K562 (cell line): ENCODE results near the gene TMEM141. TPM values are rescaled to one million over a fixed set of nuclear protein-coding genes. Genes with fewer than 3 reads are reported as not detected.

Source experiments
- ATAC-seq: fragments of 200-7000 bp; cut with Tn5 transposase; 3 replicates; pipeline ENCODE4 v1.9.1; 2020; ENCODE audit warnings: moderate library complexity
- BruUV-seq: library from RNA; stranded (reverse); fragments of 400-500 nt; replicated peaks from 2 replicates; lab custom pipeline; 2021; lab: Mats Ljungman, UMichigan
- CTCF ChIA-PET: fragments of 300-600 bp; formaldehyde crosslinking; extraction: SDS; loops from one replicate; lab custom pipeline; 2021; ENCODE audit warnings: low intra/inter-chr PET ratio; lab: Yijun Ruan, JAX
- POLR2A ChIA-PET: fragments of 300-600, 350-650 bp; sonication (Branson Sonifier 250); formaldehyde crosslinking; extraction: SDS; loops from one replicate; lab custom pipeline; 2021; ENCODE audit warnings: antibody characterized with exemption, inconsistent platforms; lab: Yijun Ruan, JAX
- DNase-seq, 4 experiments: peaks; one replicate each; pipeline versions ENCODE4 v3.0.0 to v3.0.0-alpha.2; 2011 to 2018; ENCODE audit warnings: low spot score in 3 of 4, mixed read lengths in 3 of 4; ENCODE audit errors: extremely low read depth in 1 of 4
- FAIRE-seq: peaks from 2 replicates; lab custom pipeline; 2011; peaks lifted over from hg19 to GRCh38; lab: Jason Lieb, UNC
- H2AFZ ChIP-seq: 2 replicates; pipeline ENCODE4 v1.6.0; 2011; ENCODE audit warnings: low read depth, low read length, control low read depth, inconsistent platforms
- H3K27ac ChIP-seq: fragments of 200-600 bp; 3 replicates; pipeline ENCODE4 v1.8.0; 2011; ENCODE audit warnings: low read depth, mild to moderate bottlenecking, control low read depth, inconsistent platforms, low read length, moderate library complexity, mixed read lengths; ENCODE audit errors: extremely low read depth
- H3K27me3 ChIP-seq, 2 experiments: fragments of 300-600 bp in 1 of 2; 2 replicates in 1 of 2; 3 replicates in 1 of 2; pipeline versions ENCODE4 v1.6.0 to v1.8.0; 2011; ENCODE audit warnings: inconsistent platforms in 2 of 2, low read length in 2 of 2, mild to moderate bottlenecking in 1 of 2, mixed read lengths in 1 of 2, moderate library complexity in 1 of 2; ENCODE audit not compliant: control insufficient read depth in 2 of 2, insufficient read depth in 2 of 2
- H3K36me3 ChIP-seq: fragments of 300-600 bp; 3 replicates; pipeline ENCODE4 v1.8.0; 2011; ENCODE audit warnings: mild to moderate bottlenecking, low read length, inconsistent platforms; ENCODE audit not compliant: control insufficient read depth, insufficient read depth
- H3K4me1 ChIP-seq, 2 experiments: fragments of 200-600 bp in 1 of 2; replicated peaks in 1 of 2; 2 replicates in 1 of 2; 3 replicates in 1 of 2; pipeline versions ENCODE4 v1.5.1 to v1.8.0; 2011; ENCODE audit warnings: inconsistent platforms in 2 of 2, low read length in 2 of 2, mild to moderate bottlenecking in 1 of 2, mixed read lengths in 1 of 2, moderate library complexity in 1 of 2; ENCODE audit not compliant: control insufficient read depth in 2 of 2, insufficient read depth in 2 of 2
- H3K4me2 ChIP-seq: 2 replicates; pipeline ENCODE4 v1.6.1; 2011; ENCODE audit warnings: low read length, control low read depth, inconsistent platforms, mixed read lengths; ENCODE audit not compliant: insufficient read depth
- H3K4me3 ChIP-seq: fragments of 200-600 bp; sonication (generic), shearing (Covaris generic); 2 replicates; pipeline ENCODE4 v1.5.1; 2016; ENCODE audit warnings: control low read depth, inconsistent platforms
- H3K79me2 ChIP-seq: fragments of 200-600 bp; 3 replicates; pipeline ENCODE4 v1.8.0; 2011; ENCODE audit warnings: low read length, inconsistent platforms; ENCODE audit not compliant: control insufficient read depth, insufficient read depth
- H3K9ac ChIP-seq, 2 experiments: 2 replicates each; pipeline versions ENCODE4 v1.6.0 to v1.6.1; 2011; ENCODE audit warnings: low read depth in 2 of 2, low read length in 2 of 2, control low read depth in 1 of 2, inconsistent platforms in 1 of 2, mild to moderate bottlenecking in 1 of 2, mixed read lengths in 1 of 2; ENCODE audit not compliant: insufficient read depth in 1 of 2
- H3K9me1 ChIP-seq: one replicate; pipeline ENCODE4 v1.6.0; 2011; ENCODE audit warnings: inconsistent platforms, mild to moderate bottlenecking, low read length, moderate library complexity; ENCODE audit not compliant: control insufficient read depth, insufficient read depth
- H3K9me3 ChIP-seq: replicated peaks from 2 replicates; pipeline ENCODE4 v1.5.1; 2011; ENCODE audit warnings: low read depth, low read length, inconsistent platforms; ENCODE audit not compliant: control insufficient read depth, insufficient read depth
- H4K20me1 ChIP-seq: replicated peaks from 2 replicates; pipeline ENCODE4 v1.6.1; 2011; ENCODE audit warnings: low read length, inconsistent platforms, mixed read lengths; ENCODE audit not compliant: control insufficient read depth, insufficient read depth
- BRD4 ChIP-seq: fragments of 200-600 bp; sonication (generic); IDR thresholded peaks from 2 replicates; pipeline ENCODE4 v1.6.1; 2017; ENCODE audit warnings: inconsistent platforms
- CBFA2T3 ChIP-seq: fragments of 450-650 bp; IDR thresholded peaks from 2 replicates; pipeline ENCODE4 v1.6.1; 2017
- EP300 ChIP-seq: IDR thresholded peaks from 2 replicates; pipeline ENCODE4 v1.6.1; 2012; ENCODE audit warnings: low read length, improper control_type of control experiment
- FOSL1 ChIP-seq: fragments of 200-800 bp; sonication (Bioruptor generic); conservative IDR thresholded peaks from 2 replicates; pipeline ENCODE4 v1.6.1; 2016; ENCODE audit warnings: missing genetic modification characterization, missing compliant biosample characterization
- HDAC1 ChIP-seq, 2 experiments: fragments of 450-650 bp; IDR thresholded peaks; 2 replicates each; pipeline ENCODE4 v1.6.1; 2016 to 2017; ENCODE audit warnings: inconsistent platforms in 1 of 2, mild to moderate bottlenecking in 1 of 2, moderate library complexity in 1 of 2
- HEY1 ChIP-seq: fragments of 250-450 bp; sonication (Bioruptor Pico); IDR thresholded peaks from 2 replicates; pipeline ENCODE4 v1.5.0; 2020; ENCODE audit warnings: mild to moderate bottlenecking, moderate library complexity, borderline replicate concordance
- HNRNPH1 ChIP-seq: fragments of 200-400 bp; formaldehyde crosslinking; optimal IDR thresholded peaks from 2 replicates; pipeline ENCODE3; 2017; ENCODE audit warnings: low read depth, mild to moderate bottlenecking, low read length, moderate library complexity
- MCM7 ChIP-seq, 2 experiments: fragments of 450-650 bp; IDR thresholded peaks; 2 replicates each; pipeline ENCODE4 v1.6.1; 2016 to 2018
- NCOA1 ChIP-seq: fragments of 450-650 bp; IDR thresholded peaks from 2 replicates; pipeline ENCODE4 v1.6.1; 2016; ENCODE audit warnings: low read depth
- POU5F1 ChIP-seq: fragments of 150-350 bp; IDR thresholded peaks from 2 replicates; pipeline ENCODE4 v1.6.1; 2014; ENCODE audit warnings: borderline replicate concordance, low read length, low read depth, mild to moderate bottlenecking; ENCODE audit not compliant: partially characterized antibody
- THRAP3 ChIP-seq: fragments of 450-650 bp; IDR thresholded peaks from 2 replicates; pipeline ENCODE4 v1.6.1; 2016; ENCODE audit warnings: mild to moderate bottlenecking, inconsistent platforms, borderline replicate concordance
- ZNF354B ChIP-seq: fragments of 250-450 bp; sonication (Bioruptor Pico); IDR thresholded peaks from 2 replicates; pipeline ENCODE4 v1.4.0; 2020
- ZNF436 ChIP-seq: fragments of 250-450, 450-650 bp; sonication (Bioruptor Pico); formaldehyde crosslinking; IDR thresholded peaks from 2 replicates; pipeline ENCODE4 v1.7.0; 2020; ENCODE audit warnings: mild to moderate bottlenecking
- ZNF57 ChIP-seq: fragments of 450-650 bp; formaldehyde crosslinking; IDR thresholded peaks from 2 replicates; pipeline ENCODE4 v1.4.0; 2020; ENCODE audit warnings: mild to moderate bottlenecking, moderate library complexity
- WGBS: fragments of 100-300 bp; shearing (Covaris generic); methylation state at CpG from one replicate; pipeline ENCODE4 v1.1.6; 2016; ENCODE audit warnings: low coverage, mixed read lengths; ENCODE audit not compliant: insufficient coverage; ENCODE audit errors: missing lambda C conversion rate; 5-methylcytosine and 5-hydroxymethylcytosine counted together
- in situ Hi-C: fragments of 300-500 bp; cut with MboI; formaldehyde crosslinking; loops from 4 replicates; pipeline ENCODE4 v1.15.0; 2018; ENCODE audit warnings: inconsistent platforms, mixed read lengths
- intact Hi-C: fragments of 100-400 bp; cut with micrococcal nuclease; formaldehyde crosslinking; loops from 2 replicates; pipeline ENCODE4 v1.14.2; 2022
- polyA plus RNA-seq, 8 experiments: library from polyadenylated mRNA; depleted of rRNA in 4 of 8; stranded (reverse) in 5 of 8; unstranded in 3 of 8; fragments of >200 nt; fragmentation: Nextera tagmentation in 2 of 8; fragmentation: Illumina TruSeq in 1 of 8; extraction: Ambion mirVana in 2 of 8; extraction: Trizol in 1 of 8; gene quantifications; 2 replicates each; pipeline versions ENCODE4 v1.2.1 to v1.2.3, GENCODE V29; 2011 to 2014; ENCODE audit warnings: inconsistent platforms in 1 of 8, missing spikeins in 1 of 8
- total RNA-seq, 7 experiments: library from RNA; depleted of rRNA in 6 of 7; stranded (reverse); fragments of >200 nt in 6 of 7; fragmentation: Illumina TruSeq in 2 of 7; extraction: Trizol in 2 of 7; gene quantifications; 2 replicates each; pipeline versions ENCODE4 v1.2.1 to v1.2.3, GENCODE V29; 2011 to 2021; ENCODE audit warnings: low replicate concordance in 1 of 7
- TF ChIP-seq, protein P1 (sequence below): fragments of 450-650 bp; IDR thresholded peaks from 2 replicates; pipeline ENCODE4 v1.6.1; 2016; ENCODE audit warnings: low read depth, mild to moderate bottlenecking, moderate library complexity
- TF ChIP-seq, protein P2 (sequence below): fragments of 250-450 bp; sonication (Bioruptor Pico); IDR thresholded peaks from 2 replicates; pipeline ENCODE4 v1.5.0; 2021; ENCODE audit warnings: mild to moderate bottlenecking, moderate library complexity
- TF ChIP-seq, protein P3 (sequence below): fragments of 250-450 bp; sonication (Bioruptor Pico); IDR thresholded peaks from 2 replicates; pipeline ENCODE4 v1.6.1; 2021; ENCODE audit warnings: mild to moderate bottlenecking
- TF ChIP-seq, protein P4 (sequence below): sonication (generic); formaldehyde crosslinking; IDR thresholded peaks from 2 replicates; pipeline ENCODE4 v1.8.1; 2023; ENCODE audit warnings: mild to moderate bottlenecking, missing genetic modification reagents

The TMEM141 gene
- total and polyA plus RNA-seq, 9 of the 15 experiments (the other 6 are each of a cell fraction or from before 2014, with no cell fraction given), result 21.5 to 123 (median 74.8) TPM

DNA sequence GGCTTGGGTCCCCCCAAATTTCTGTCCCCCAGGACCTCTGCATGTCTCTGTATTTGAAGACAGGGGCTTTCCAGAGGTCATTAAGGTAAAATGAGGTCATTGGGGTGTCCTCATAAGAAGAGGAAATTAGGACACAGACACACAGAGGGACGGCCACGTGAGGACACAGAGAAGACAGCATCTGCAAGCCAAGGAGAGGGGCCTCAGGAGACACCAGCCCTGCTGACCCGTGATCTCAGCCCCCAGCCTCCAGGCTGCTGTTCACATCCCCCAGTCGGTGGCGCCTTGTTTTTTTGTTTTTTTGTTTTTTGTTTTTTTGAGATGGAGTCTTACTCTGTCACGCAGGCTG is 3.8 kb downstream of the TMEM141 start:
- in situ Hi-C loops (loop anchor here (25.0 kb wide), 1 partner anchor 442 kb away; the partner anchor contains the start of genes CYSRT1, RNF224, SLC34A3 and TUBB4B), intact Hi-C loops (no loop called here)
- TF ChIP-seq ZNF57 (CRISPR knock-in tag), result no peak
- TF ChIP-seq HDAC1 (IDR thresholded peaks at IDR 0.05), result no peak
- no peak for TF ChIP-seq FOSL1
- TF ChIP-seq ZNF354B (CRISPR knock-in tag), result no peak
- TF ChIP-seq HEY1 (CRISPR knock-in tag), result no peak
- TF ChIP-seq CBFA2T3, result no peak
- no peak for TF ChIP-seq EP300
- TF ChIP-seq THRAP3, result no peak
- TF ChIP-seq, protein P1, sequence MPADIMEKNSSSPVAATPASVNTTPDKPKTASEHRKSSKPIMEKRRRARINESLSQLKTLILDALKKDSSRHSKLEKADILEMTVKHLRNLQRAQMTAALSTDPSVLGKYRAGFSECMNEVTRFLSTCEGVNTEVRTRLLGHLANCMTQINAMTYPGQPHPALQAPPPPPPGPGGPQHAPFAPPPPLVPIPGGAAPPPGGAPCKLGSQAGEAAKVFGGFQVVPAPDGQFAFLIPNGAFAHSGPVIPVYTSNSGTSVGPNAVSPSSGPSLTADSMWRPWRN, result no peak
- no peak for TF ChIP-seq BRD4
- no peak for TF ChIP-seq MCM7 (IDR thresholded peaks at IDR 0.05)
- TF ChIP-seq NCOA1, result no peak
- TF ChIP-seq POU5F1, result no peak
- TF ChIP-seq ZNF436 (CRISPR knock-in tag), result no peak
- TF ChIP-seq, protein P2, sequence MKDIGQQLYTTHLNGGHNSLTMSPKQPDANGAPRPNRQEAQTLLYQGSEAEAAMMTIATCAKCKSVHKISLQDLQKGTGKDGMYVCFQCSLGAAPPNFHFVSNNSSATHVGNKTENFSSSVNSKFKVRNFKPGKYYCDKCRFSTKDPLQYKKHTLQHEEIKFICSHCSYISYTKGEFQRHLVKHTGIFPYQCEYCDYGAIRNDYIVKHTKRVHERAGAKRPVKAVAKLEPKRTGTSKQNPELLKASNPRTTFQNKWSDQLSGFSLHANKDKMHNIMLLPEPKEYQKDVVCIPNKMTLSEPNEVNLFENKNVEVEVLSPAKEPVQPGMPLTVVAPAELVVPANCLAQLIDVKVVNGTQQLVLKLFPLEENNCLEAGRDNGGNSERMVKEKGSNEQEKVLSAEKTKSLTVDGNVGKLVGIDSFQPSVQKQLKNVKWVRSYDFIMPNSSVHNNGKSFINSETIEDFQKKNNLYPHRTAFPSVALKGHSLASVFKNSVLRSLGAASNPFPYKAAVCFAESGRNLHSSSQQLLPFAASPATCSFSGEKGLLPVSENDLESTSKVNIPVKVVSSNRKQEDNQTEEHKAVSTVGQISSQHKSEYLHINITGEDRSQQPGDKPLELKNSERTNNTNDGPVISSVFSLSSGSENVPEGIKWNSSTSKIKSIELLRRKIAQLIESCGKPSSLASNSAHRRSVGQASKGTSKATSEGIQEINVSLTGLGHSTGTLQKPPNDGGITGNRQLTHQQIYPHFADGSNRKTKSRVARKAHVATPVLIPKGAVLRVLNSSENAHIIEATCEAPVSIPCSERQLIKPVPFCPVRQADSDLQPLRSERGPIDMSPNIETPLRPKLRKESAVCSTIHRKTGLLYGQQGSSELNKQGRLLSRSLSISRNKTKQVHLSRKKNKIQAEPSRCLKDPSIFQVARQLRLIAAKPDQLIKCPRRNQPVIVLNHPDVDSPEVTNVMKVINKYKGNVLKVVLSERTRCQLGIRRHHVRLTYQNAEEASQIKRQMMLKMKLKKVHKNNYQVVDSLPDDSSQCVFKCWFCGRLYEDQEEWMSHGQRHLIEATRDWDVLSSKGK (CRISPR knock-in tag), result no peak
- TF ChIP-seq, protein P3, sequence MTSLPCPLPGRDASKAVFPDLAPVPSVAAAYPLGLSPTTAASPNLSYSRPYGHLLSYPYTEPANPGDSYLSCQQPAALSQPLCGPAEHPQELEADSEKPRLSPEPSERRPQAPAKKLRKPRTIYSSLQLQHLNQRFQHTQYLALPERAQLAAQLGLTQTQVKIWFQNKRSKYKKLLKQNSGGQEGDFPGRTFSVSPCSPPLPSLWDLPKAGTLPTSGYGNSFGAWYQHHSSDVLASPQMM, result no peak
- TF ChIP-seq HNRNPH1, result no peak
- TF ChIP-seq, protein P4, sequence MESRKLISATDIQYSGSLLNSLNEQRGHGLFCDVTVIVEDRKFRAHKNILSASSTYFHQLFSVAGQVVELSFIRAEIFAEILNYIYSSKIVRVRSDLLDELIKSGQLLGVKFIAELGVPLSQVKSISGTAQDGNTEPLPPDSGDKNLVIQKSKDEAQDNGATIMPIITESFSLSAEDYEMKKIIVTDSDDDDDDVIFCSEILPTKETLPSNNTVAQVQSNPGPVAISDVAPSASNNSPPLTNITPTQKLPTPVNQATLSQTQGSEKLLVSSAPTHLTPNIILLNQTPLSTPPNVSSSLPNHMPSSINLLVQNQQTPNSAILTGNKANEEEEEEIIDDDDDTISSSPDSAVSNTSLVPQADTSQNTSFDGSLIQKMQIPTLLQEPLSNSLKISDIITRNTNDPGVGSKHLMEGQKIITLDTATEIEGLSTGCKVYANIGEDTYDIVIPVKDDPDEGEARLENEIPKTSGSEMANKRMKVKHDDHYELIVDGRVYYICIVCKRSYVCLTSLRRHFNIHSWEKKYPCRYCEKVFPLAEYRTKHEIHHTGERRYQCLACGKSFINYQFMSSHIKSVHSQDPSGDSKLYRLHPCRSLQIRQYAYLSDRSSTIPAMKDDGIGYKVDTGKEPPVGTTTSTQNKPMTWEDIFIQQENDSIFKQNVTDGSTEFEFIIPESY (CRISPR knock-in tag), result no peak

More for the DNA sequence above, 3.8 kb downstream of the TMEM141 start:
- no peak for DNase-seq
- Histone ChIP-seq H3K27ac (no peak overlapping the region), H3K4me3 (no peak overlapping the region), H3K4me1 (peaks cover 51 to 71% of the 10 kb centered on the region in 2 experiments), H3K4me2 (no peak overlapping the region), H3K9me3 (no peaks in the 10 kb centered on the region), H3K79me2 (peaks cover 19% of the 10 kb centered on the region), H4K20me1 (peaks cover 5% of the 10 kb centered on the region; the same call in 1 of the 2 replicates), H3K36me3 (peaks cover 18% of the 10 kb centered on the region; the same call in 1 of the 3 replicates), H2AFZ (no peak overlapping the region), H3K9me1 (peaks cover 4% of the 10 kb centered on the region), H3K27me3 (no peaks in the 10 kb centered on the region), H3K9ac (peak overlapping the region in 1 of 2 experiments; percentile 82; a peak in 2 of 4 replicates)
- ATAC-seq, result no peak
- no peak for FAIRE-seq
- WGBS, result 53% methylated on average over 6 of the region's 6 CpGs
- POLR2A ChIA-PET, result interaction anchor here (0.6 to 2.8 kb wide), 2 partner anchors 13 to 383 kb away, joined by 4 to 14 read pairs; partner anchors contain the start of gene RABL6
- CTCF ChIA-PET, result no interaction called here
- BruUV-seq, result no TSS peak
